Activated CD8-positive, alpha-beta memory T cell treated with anti-CD3 and anti-CD28 coated beads for 4 hours (primary cell): ENCODE measurements around the gene SMAD1.
"Not testable (repeated sequence)": the region's sequence is repeated elsewhere in the genome, so short reads cannot be mapped to it uniquely, and the experiment has no call there.

Experiments
- DNase-seq, 2 donors: peaks; one replicate each; pipeline ENCODE4 v3.0.0-alpha.2; 2020; ENCODE audit warnings: low read depth in 2 of 2

The SMAD1 gene

DNA sequence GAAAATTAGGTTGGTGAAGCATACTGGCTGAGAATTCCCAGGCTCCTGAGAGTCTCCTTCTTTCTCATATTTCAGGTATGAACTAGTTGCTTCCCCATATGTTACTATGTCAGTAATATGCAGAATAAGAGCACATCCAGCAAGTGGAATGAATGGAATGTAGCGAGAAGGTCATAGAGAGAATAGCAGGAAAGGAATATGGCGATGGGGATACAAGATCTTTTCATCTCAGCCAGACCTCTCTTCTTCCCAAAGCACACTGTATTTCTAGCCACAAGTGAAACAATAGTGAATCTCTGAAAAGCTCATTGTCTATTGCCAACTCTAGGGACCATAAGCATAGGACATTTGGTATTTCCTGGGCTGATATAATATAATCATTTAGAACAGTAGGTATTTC lies 82.9 kb downstream of the SMAD1 start:
- DNase-seq = no peak

DNA sequence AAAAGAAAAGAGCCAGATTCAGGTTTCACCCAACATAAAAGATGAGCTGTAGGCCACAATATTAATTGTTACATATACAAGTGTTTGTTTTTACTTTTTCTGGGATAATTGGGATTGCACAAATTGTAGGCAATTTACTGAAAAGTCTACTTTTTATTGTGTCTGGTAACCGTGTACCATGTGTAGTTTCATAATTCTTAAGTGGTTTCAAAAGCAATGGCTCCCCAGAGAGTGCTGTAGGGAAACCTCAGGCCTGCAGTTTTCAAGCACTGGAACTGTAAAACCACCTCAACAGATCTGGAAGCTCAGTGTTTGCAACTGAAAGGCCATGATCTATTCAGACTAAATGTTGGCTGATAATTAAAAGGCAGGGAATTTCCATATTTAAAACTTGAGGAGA lies 83.7 kb downstream of the SMAD1 start:
- DNase-seq = no peak

DNA sequence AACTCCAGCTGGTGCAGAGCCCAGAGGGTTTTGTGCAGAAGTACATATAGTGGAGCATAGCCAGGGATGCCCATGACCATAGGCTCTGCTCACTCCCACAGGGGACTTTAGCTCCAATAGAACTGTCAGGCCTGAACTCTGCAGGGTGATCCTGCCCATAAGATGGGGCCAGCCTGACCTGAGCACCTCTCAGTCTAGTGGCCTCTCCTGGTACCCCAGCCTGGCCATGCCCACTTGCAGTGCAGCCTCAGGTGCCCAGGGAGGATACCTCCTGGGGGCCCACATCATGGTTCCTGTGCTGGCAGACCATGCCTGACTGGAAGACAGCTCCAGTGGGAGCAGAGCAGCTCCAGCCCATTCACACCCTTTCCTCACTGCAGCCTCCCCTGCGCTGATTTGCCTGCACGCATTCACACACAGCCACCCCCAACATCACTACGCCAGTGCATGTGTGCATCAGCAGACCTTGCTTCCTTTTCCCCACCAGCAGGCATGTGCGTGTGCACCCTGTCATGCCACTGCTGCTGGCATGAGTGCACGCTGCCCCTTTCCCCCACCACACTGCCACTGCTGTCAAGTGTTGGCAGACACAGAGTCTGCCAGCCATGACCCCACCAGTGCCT lies 84.5 kb downstream of the SMAD1 start:
- no peak for DNase-seq

DNA sequence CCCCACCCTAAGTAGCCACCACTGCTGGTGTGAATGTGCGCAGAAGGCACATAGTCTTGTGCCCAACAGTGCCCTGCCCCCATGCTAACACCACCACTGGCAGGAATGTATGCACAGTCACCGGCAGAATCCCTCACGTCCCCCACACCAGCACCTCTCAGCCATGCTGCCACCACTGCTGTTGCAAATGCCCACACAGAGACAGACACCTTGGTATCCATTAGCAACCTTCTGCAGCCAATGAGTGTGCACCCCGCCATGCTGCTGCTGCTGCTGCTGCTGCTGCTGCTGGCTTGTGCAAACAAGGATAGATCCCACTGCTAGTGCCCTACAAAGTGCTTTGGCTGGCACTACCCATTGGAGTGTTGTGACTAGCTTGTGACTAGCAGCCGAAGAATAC lies 85.1 kb downstream of the SMAD1 start:
- no peak for DNase-seq

DNA sequence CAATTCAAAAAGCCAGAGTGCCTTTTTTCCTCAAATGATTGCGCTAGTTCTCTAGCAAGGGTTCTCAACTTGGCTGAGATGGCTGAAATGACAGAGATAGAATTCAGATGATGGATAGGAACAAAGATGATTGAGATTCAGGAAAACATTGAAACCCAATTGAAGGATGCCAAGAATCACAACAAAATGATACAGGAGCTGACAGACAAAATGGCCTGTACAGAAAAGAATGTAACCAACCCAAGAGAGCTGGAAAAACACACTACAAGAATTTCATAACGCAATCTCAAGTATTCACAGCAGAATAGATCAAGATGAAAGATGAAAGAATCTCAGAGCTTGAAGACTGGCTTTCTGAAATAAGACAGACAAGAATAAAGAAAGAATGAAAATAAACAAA lies 85.9 kb downstream of the SMAD1 start:
- no peak for DNase-seq

DNA sequence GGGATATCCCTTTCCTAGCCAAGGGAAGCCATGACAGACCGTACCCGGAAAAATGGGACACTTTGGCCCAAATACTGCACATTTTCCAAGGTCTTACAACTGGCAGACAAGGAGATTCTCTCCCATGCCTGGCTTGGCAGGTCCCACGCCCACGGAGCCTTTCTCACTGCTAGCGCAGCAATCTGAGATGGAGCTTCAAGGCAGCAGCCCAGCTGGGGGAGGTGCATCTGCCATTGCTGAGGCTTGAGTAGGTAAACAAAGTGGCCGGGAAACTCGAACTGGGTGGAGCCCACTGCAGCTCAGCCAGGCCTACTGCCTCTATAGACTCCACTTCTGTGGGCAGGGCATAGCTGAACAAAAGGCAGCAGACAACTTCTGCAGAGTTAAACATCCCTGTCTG lies 92.9 kb downstream of the SMAD1 start:
- not testable (repeated sequence) for DNase-seq

DNA sequence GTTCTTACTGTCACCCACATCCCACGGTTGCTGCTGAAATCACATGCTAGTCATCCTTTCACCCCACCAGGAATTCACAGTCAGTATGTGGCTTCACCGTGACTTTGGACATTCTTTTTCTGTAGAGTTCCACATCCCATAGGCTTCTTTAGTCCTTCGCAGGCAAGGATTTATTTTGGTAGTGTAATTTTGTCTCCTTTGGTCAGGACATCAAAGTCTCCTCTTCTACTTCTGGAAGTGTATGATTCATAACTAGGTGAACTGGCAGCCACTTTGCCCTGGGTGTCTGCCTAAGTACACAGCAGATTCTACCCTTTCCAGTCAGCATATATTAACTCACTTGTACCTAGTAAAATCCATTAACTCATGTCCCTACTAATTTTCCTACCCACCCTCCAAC lies 99.3 kb downstream of the SMAD1 start:
- no peak for DNase-seq

DNA sequence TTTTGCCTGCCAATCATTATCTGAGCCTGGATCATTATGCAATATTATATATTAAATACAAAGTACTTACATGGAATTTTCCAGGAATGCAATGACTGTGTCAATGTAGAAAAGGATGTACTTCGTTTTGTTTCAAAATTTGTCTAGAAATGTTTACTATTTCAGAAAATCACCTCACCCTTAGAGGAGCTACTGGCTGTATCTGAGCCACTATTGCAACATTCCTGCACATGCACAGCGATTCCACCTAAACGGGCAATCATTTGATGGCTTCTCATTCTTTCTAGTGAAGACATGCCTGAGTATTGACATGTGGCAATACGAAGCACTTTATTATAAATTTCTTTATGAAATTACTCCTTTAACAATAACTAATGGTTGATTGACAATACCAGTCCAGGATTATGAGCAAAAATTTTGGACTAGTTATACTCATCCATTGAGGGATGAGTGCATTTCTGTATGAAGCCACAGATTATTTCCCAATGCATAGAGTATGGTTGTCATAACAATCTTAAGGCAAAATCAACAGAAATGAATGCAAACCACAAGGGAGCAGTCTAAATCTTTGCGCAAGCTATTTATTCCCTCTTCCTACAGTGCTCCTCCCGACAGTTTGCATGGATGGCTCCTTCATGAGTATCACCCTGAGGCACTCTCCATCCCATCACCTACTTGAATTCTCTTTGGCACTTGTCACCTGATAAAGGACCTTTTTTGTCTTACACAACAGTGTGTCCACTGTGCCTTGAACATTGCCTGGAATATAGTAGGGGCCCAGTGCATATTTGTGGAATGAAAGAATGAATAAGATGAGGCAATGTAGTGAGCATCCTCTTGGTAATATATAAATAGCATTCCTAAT lies 101.8 kb downstream of the SMAD1 start:
- DNase-seq = no peak

DNA sequence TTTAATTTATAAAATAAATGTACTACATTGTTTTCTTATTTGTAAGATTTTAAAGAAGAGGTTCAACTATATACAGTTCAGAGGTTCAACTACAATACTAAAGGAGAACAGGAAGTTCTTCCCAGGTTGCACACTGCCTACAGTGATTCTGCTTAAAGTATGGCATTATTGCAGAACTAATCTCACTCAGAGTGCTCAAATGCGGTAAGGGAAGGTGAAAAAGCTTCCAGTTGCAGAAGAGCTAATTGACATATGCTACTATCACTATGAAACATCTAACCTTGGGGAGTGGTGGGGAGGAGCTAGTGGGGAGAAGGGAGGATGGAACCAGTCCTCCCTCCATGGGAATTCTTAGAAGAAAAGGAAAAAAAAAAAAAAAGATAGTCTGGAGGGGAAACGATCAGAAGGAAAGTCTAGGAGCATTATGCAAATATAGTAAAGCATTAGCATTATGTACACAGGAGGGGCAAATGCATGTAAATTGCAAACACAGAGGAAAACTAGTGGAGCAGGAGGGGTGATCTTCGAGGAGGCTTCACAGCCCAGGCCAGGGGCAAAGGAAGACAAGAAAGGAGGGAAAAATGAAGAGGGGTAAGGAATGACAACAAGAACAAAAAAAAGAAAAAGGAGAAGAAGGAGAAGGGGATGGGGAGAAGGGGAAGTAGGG lies 105.6 kb downstream of the SMAD1 start:
- DNase-seq = no peak

DNA sequence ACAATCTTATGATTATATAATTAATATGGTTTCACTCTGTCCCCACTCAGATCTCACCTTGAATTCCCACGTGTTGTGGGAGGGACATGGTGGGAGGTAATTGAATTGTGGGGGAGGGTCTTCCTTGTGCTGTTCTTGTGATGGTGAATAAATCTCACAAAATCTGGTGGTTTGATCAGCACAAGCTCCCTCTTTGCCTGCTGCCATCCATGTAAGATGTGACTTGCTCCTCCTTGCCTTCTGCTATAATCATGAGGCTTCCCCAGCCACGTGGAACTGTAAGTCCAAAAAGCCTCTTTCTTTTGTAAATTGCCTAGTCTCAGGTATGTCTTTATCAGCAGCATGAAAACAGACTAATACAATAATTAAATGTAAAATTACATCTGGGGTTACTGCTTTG lies 107.7 kb downstream of the SMAD1 start:
- not testable (repeated sequence) for DNase-seq

DNA sequence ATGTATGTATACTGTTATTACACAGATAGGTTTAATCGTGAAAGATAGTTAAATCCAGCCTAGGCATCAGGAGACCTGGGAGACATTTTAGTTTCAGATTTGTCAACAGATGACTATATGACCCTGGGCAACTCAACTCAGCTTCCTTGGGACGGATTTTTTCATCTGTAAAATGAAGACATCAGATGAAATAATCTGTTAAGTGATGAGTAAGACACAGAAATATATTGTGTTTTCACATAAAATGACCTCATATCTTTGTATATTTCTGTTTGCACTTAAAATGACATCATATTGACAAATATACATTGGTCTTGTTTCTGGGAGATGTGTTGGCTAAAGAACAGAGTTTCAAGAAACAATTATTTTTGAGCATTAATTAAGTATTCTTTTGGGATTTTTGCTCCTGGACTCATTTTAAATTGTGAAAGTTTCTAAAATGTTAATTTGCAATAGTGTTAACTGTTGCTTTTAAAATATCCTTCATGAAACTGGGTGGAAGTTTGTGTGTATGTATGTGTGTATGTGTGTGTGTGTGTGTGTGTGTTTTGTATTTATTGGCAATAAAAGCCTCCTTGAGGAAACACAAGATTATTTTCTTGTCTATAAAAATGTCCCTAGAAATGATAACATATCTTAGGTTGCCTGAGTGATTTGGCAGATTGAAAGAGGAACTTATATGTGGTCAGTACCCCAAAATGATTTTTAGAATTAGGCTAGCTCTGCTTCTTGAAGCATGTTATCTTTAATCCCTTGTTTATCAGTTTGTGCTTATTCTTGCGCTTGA lies 108.5 kb downstream of the SMAD1 start:
- no peak for DNase-seq

DNA sequence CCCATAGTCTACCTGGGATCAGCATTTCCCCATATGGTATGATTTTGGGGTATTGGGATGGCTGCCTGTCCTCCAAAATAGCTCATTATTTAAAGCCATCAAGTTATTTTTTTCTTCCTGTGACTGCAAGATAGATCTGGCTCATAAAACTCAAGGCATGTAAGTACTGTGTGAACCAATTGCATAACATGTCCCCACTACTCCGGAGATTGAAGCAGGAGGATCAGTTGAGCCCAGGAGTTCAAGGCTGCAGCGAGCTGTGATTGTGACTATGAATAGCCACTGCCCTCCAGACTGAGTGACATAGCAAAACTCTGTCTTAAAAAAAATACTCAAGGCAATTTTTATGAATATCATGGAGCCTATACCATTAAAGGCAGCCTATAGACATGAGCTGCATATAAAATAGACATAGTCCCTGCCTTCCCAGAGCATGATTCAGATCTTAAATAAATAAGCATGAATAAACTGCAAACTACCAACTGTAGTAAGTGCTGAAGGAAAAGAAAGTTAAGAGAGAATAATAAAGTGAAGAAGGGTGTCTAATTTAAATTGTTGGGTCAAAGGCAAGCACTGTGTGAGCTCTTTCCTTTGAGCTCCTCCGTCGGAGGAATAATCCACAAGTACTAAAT lies 120.6 kb downstream of the SMAD1 start:
- DNase-seq = no peak

DNA sequence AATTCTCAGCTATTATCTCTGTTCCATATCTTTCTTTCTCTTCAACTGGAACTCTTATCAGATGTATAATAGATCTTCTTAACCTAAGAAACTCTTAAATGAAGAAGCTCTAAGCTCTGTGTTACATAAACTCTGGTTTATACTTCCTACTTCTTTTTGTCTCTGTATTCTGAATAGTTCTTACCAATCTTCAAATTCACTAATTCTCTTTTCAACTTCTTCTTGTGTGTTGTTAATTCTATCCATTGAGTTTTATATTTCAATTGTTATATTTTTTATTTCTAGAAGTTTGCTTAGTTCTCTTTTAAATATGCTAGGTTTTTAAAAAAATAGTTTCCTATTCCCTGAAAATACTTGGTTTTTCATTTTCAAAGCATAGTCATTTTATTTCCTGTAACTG lies 124.3 kb downstream of the SMAD1 start:
- DNase-seq = no peak
